ENCODE measurements around the gene MPEG1.

Gene MPEG1

DNA sequence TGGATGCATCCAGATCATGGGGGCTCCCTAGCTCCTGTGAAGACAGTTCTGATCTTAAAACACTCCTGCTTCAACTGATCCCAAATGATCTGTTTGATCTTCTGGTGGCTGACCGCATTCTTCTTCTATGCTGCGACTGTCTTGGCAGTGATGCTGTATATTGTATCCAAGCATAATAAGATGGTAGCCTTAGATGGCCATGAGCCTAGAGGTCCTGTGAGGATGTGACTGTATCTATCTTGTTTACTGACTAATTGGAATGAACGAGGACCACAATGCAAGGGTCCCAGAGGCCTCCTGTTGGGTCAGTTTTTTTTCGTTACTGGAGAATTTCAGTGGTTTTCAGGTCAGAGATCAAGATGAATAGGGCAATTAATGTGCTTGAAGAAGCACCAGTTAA, 7.1 kb upstream of the MPEG1 start:
- in situ Hi-C loops (cut with MboI; ENCODE audit: low pct_unique_long_range_greater_than_20kb, low sequenced_read_pairs) = no loop called here

DNA sequence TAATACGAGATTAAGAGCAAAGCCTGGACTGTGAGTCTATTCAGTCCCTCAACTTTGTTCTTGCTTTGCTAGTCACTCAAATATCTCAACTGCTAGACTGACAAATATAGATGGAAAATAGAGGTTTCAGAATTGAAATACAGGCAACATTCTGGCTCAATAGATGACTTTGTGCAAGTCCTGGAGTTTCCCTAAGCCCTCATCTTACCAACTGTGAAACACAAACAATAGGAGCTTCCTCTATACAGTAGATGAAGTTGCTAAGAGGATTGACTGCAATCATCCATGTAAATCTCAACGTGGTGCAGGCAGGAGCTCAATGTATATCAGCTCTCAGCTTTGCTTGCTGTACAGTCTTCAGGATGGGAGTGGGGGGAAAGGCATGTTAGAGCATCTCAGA, 6.2 kb upstream of the MPEG1 start:
- in situ Hi-C loops (cut with MboI; ENCODE audit: low pct_unique_long_range_greater_than_20kb, low sequenced_read_pairs) = no loop called here
- DNase-seq = no peak

More for the DNA sequence above, 7.1 kb upstream of the MPEG1 start:
- no peak for DNase-seq

DNA sequence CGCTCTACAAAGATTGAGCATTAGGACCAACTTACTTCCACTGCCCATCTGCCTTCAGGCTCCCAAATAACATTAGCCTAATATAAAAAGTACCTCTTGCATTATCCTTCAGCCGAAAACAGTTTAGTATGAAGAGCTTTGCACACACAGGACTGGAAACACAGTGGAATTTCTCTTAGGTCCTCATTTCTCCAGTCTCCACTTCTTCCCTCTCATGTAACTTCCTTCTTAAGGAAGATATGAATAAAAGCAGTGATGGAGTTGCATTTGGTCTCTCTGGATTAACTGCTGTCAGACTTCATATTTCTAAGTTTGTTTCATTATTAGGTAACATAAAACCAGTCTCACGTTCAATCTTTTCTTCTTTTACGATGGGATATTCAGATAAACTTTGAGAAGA, 5.6 kb upstream of the MPEG1 start:
- in situ Hi-C loops (cut with MboI; ENCODE audit: low pct_unique_long_range_greater_than_20kb, low sequenced_read_pairs) = no loop called here
- no peak for DNase-seq

DNA sequence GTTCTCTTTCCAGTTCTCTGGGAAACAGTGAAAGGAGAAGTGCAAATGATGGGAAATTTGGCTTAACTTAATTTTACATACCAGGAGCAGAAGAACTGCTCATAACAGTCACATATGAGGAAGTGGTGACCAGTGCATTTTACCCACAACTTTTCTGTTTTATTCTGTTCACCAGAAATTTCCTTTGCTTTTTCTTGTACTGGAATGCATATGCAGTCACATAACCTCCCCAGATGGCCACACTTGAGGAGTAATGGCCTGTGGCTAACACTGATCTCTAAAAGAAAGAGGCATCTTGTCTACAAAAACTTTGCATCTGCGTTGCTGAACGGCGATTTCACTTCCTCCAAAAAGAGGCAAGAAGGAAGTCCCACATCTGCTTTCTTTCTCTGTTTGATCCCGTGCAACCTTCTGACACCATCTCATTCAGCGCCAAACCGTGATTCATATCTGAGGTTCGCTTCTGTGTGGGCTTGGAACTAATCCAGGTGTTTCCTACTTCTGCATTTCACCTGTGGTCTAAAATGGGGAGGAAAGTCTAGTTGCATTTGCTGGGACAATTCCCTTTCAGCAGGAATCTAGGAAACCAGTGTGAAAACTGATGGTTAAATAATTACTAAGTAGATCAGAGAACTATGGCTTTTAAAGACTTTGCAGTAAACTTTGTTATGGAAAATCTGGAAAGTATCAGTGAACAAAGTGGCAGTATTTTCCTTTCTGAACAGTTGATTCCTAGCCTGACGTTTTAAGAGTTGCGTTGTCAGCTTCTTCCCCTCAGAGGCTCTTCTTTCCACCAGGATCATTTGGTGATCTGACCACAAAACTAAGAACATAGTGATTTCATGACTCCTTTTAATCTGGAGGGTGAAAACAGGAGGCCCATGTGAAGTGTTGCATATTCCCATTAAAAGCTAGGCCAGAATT, 4.2 kb upstream of the MPEG1 start:
- DNase-seq = peak; percentile 85

DNA sequence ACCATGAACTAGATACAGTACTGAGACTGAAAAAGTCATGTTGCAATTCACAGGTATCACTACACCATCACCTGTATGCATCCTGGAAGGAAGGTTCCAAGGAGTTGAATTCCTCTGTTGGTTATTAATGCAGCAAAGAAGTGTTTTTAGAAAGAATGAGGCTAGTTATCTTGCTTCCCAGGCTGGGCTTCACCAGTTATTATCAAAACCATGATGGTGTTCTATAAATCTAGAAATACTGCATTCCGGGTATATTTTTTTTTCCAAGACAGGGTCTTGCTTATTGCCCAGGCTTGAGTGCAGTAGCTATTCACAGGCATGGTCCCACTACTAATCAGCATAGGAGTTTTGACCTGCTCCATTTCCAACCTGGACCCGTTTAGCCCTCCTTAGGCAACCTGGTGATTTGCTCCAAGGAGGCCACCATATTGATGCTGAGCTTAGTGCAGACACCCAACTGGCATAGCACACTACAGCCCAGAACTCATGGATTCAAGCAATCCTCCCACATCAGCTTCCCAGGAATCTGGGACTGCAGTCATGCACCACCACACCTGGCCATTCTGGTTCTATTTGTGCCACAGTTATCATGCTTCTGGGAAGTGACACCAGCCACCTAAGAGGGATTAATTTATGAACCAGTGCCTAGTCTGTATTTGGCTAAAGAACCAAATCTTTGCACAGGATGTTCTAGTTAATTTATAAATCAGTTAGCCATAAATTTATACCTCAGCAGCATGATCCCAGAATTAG, 1.6 kb upstream of the MPEG1 start:
- in situ Hi-C loops (cut with MboI; ENCODE audit: low pct_unique_long_range_greater_than_20kb, low sequenced_read_pairs) = no loop called here
- no peak for DNase-seq

More for the DNA sequence above, 4.2 kb upstream of the MPEG1 start:
- in situ Hi-C loops (cut with MboI; ENCODE audit: low pct_unique_long_range_greater_than_20kb, low sequenced_read_pairs) = no loop called here

DNA sequence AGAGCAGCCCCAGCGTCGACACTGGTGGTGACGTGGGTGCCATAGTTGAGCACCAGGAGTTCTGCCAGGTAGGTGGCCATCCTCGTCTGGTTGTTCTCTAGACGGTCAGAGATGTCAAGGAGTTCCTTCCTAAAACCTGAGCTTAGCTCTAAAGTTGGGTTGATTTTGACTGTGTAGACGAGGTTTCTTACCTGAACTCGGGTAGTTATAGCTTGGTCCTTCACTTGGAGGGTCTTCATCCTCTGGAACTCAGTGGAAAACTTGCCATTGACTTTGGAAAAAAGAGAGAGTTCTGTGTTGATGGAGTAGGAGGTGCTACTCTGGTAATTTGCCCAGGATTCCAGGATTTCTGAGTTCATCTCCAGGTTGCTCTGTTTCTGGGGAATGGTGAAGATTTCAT, 505 bp downstream of the MPEG1 start:
- in situ Hi-C loops (cut with MboI; ENCODE audit: low pct_unique_long_range_greater_than_20kb, low sequenced_read_pairs) = no loop called here
- DNase-seq = no peak

DNA sequence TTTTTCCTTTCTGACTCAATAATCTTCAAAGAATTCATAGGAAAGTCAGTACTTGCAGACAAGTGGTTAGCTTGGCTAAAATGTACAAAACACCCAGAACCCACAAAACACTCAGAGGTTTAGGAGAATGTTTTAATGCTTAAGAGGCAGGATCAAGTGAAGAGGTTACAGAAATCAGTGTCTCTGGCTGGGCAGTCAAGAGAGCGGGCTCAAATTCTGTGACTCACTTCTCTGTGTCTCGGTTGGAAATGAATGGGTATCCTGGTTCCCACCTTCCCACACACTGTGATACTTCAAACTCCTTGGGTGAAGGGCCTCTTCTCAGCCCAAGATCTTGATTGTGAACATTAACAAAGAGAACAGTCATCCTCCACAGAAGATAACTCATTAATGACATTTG, 3.8 kb downstream of the MPEG1 start:
- in situ Hi-C loops (cut with MboI; ENCODE audit: low pct_unique_long_range_greater_than_20kb, low sequenced_read_pairs) = no loop called here
- DNase-seq = no peak

DNA sequence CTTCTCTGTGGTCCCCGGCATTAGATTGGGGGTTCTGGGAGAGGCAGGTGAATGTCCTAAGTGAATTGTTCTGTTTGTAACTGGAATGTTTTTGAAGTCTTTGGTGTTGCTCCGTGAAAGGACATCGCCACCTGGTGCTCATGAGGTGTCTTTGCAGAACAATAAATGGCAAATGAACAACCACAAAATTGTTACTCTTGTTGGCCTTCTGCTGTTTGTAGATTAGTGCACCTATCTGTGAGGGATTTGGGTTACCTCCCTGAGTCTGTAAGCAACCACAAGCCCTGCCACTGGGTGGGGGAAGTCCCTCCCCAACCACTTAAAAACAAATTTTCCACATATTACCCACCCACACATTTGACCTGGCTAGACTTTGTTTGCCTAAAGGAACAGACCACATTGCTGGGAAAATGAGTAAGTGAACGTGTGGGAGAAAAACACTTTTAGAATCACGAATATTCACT, 4.7 kb downstream of the MPEG1 start:
- in situ Hi-C loops (cut with MboI; ENCODE audit: low pct_unique_long_range_greater_than_20kb, low sequenced_read_pairs) = no loop called here
- DNase-seq = peak; percentile 67

DNA sequence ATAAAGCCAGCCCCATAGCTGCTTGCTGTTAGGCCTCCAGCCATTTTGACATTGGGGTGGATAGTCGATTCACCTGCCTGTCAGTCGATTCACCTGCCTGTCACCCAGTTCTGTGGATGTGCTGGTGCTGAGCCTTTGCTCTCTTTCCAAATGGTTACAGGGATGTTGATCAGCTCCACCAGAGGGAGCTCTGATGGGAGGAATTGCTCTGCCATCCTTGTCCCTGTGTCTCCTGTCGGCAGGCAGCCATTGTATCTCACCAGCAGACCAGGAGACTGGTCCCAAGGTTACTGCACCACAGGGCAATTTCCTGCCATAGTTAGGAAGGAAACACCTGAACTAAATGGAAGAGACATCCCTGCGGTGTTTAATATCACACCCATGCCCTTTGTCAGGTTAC, 6.1 kb downstream of the MPEG1 start:
- peak; percentile 49 for DNase-seq
- in situ Hi-C loops (cut with MboI; ENCODE audit: low pct_unique_long_range_greater_than_20kb, low sequenced_read_pairs) = no loop called here

DNA sequence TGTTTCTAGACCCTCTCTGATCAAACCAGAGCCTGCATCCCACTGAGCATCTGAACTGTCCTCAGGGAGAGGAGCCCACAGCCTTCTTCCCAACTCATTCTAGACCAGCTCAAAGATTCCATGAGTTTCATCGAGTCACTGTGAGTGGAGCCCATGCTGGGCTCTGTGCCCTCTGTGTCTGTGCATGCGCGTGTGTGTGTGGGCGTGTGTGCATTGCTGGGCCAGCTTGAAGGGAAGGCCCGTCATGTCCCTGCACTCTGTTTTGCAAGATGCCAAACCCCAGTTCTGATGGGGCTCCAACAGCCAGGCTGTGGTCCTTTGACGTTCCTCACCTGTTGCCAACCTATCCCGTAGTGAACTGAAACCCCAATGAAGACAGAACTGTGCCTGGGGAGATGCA, 7.1 kb downstream of the MPEG1 start:
- in situ Hi-C loops (cut with MboI; ENCODE audit: low pct_unique_long_range_greater_than_20kb, low sequenced_read_pairs) = no loop called here
- no peak for DNase-seq

DNA sequence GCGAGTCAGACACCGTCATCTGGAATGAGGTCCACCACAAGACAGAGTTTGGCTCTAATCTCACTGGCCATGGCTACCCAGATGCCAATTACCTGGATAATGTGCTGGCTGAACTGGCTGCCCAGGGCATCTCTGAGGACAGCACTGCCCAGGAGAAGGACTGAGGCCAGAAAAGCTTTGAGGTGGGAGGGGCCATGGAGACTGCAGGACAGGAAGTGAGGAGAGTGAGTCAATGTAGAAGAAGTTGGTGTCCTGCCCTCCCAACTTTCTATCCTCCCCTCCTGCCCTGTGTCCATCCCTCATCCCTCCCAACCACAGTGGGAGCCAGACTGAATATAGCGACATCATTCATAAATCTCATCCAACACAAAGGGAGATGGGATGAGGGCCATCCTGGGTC, 8.0 kb downstream of the MPEG1 start:
- no peak for DNase-seq
- in situ Hi-C loops (cut with MboI; ENCODE audit: low pct_unique_long_range_greater_than_20kb, low sequenced_read_pairs) = no loop called here

DNA sequence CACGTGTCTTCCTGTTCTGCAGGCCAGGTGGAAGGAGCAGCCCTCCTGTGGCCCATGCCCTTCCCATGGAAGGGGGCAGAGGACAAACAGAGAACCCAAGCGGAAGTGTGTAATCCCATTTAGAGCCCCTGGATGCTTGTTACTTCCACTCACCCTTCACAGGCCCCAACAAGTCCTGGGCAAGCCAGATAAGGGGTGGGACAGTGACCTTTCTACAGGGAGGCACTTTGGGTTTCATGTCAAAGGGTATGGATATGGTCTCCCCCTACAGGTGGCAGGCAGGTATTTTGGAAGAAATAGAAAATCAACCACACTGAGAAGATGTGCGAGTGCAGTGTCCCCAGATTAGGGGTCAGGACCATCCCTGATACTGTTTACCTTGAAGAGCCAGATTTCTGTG, 11.4 kb downstream of the MPEG1 start:
- peak; percentile 16 for DNase-seq
- in situ Hi-C loops (cut with MboI; ENCODE audit: low pct_unique_long_range_greater_than_20kb, low sequenced_read_pairs) = no loop called here

DNA sequence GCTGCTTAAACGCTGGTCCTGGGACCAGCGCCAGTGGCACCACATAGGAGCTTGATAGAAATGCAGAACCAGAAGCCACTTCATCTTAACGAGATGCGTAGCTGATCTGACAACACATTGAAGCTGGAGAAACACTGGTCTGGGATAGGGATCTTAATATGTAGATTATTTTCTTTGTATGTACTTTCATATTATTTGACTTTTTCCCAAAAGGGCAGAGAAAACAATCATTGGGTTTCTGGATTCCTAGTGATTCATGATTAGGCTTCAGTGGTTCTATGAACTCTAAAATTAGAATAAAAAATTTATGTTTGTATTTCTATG, 12.3 kb downstream of the MPEG1 start:
- no peak for DNase-seq
- in situ Hi-C loops (cut with MboI; ENCODE audit: low pct_unique_long_range_greater_than_20kb, low sequenced_read_pairs) = no loop called here

DNA sequence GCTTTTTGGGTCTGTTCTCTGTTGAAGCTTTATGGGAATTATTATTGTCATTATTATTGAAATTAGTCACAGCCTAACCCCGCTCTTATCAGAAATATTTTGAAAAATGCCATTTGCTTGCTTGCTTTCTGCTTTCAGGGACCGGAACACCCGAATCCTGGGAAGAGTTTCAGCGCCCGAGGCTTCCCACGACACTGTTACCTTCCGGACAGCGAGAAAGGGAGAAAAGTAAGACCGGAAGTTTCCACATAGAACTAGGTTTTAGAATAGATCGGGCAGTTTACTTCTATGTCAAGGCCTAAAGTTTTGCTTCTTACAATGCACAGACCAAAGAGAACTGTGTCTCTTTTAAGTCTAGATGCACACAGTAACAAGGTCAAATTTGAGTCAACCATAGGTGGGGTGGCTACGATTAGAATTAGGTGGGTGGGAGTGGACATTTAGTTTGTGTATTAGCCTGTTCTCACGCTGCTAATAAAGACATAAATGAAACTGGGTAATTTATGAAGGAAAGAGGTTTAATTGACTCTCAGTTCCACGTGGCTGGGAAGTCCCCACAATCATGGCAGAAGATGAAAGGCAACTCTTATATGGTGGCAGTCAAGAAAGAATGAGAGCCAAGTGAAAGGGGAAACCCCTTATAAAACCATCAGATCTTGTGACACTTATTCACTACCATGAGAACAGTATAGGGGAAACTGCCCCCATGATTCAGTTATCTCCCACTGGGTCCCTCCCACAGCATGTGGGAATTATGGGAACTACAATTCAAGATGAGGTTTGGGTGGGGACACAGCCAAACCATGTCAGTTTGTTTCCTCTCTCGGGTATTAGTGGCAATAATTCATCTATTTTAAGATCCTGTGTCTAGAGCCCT, 12.9 kb downstream of the MPEG1 start:
- in situ Hi-C loops (cut with MboI; ENCODE audit: low pct_unique_long_range_greater_than_20kb, low sequenced_read_pairs) = no loop called here
- DNase-seq = no peak

DNA sequence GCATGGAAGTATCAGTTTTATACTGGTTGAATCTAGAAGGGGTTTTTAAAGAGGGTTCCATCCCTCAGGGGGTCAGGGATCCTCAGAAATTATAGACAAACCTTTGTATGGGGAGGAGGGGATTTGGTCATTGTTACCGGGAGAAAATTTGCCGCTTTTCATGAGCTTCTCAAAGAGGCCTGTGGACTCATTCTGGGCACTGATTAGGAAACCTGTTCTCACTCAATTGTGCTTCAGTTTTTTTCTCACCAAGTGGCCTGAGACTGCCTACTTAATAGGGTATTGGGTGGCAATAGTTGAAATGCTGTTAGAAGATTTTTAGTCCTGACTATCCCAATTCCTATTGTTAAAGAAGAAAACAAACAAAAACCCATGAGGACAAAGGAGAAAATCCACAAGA, 14.0 kb downstream of the MPEG1 start:
- in situ Hi-C loops (cut with MboI; ENCODE audit: low pct_unique_long_range_greater_than_20kb, low sequenced_read_pairs) = no loop called here
- DNase-seq = no peak

DNA sequence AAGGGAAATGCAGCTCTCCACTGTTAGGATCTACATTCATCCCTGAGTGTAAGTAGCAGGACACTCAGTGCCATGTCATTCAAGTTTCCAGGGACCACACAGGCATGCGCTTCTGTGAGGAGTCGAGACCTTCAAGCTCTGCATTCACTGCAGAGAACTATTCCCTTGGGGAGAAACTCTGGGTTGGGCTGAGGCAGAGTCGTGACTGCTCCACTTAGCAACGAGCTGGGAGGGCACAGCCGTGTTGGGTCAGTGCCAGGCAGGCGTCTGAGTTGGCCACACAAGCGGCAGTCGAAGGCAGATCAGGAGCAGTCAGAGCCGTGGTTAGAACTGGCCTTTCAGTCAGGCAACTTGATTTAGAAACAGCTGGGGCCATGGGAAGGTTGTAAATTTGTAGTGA, 14.7 kb downstream of the MPEG1 start:
- no peak for DNase-seq
- in situ Hi-C loops (cut with MboI; ENCODE audit: low pct_unique_long_range_greater_than_20kb, low sequenced_read_pairs) = no loop called here

DNA sequence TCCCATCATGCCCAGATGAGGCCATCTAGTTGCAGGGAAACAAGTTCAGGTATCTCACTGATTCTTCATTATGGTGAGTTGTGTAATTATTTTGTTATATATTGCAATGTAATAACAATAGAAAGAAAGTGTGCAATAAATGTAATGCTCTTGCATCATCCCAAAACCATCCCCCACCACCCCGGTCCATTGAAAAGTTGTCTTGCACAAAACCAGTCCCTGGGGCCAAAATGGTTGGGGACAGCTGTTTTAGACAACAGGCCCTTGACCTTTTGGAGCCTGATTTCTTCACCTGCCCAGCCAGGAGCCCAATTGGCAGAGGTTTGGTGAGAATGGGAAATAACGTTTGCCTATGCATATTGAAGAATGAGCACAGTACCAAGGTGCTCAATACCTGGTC, 15.9 kb downstream of the MPEG1 start:
- in situ Hi-C loops (cut with MboI; ENCODE audit: low pct_unique_long_range_greater_than_20kb, low sequenced_read_pairs) = no loop called here
- DNase-seq = no peak

DNA sequence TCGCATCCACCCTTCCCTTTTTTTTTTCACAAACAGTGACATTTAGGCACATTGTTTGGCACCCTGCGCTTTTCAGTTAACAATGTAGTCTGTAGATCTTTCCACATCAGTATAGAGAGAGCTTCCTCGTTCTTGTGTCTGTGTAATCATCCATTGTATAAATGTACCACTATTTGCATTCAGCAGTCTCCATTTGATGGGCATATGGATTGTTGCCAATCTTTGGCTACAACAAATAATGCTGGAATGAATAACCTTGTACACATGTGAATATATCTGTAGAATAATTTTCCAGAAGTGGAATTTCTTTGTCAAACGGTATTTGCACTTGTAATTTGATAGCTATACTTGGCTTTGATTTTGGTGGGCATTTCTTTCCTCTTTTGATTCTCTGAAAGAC, 17.1 kb downstream of the MPEG1 start:
- DNase-seq = no peak
- in situ Hi-C loops (cut with MboI; ENCODE audit: low pct_unique_long_range_greater_than_20kb, low sequenced_read_pairs) = no loop called here

DNA sequence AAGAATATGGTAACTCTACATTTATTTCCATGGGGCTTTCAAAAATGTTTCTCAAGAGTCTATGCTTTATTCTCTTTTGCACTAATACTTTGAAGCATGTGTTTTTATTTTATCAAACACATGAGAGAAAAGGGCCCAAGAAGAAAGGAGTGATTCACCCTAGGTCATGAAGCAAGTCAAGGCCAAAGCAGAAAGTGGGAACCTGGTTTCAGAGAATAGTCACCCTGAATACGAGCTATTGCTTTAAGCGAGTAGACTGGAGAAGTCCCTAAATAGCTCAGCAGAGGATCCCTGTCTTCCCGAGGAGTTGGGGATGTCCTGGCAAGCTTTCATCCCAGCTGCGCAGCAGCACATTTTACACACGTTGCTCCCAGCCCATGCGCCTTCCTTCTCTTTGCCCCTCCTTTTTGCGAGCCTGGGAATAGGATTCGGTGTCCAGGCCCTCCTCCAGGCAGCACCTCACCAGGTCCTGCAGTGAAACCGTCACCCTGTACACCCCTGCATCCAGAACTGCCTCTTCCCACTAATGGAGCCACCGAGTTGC, 19.1 kb downstream of the MPEG1 start:
- no peak for DNase-seq
- in situ Hi-C loops (cut with MboI; ENCODE audit: low pct_unique_long_range_greater_than_20kb, low sequenced_read_pairs) = no loop called here

Data from KBM-7 (cell line).